ENCODE data around the gene AXIN1.

Gene AXIN1

DNA sequence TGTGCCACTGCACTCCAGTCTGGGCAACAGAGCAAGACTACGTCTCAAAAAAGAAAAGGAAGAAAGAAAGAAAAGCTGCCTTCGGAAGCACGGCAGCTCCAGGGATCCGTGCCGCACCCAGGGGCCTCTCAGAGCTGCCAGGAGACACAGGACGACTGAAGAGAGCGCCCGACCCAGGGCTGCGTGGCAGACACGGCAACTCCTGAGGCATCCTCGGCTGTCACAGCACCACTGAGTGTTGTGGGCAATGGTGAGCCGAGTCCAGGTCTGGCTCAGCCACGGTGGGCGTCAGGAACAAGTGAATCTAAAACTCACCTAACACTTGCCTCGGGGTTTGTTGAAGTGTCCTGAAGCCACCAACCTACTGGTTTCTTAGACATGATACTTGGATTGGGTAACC lies 40.8 kb downstream of the AXIN1 start:
- no peak for DNase-seq (ENCODE audit: low spot score)
- no peak for TF ChIP-seq CTCF (IDR thresholded peaks at IDR 0.05; ENCODE audit: poor library complexity, severe bottlenecking)
- H3K4me1 ChIP-seq (ENCODE audit: insufficient read depth, poor library complexity, severe bottlenecking) = no peaks in the 10 kb centered on the region
- no peaks in the 10 kb centered on the region for H3K9me3 ChIP-seq (ENCODE audit: severe bottlenecking)
- peaks cover 40% of the 10 kb centered on the region for H3K36me3 ChIP-seq (ENCODE audit: low read depth)
- no peaks in the 10 kb centered on the region for H3K27me3 ChIP-seq (ENCODE audit: insufficient read depth, poor library complexity, severe bottlenecking)
- H3K27ac ChIP-seq (ENCODE audit: poor library complexity, severe bottlenecking) = no peak overlapping the region
- no peak for ATAC-seq (ENCODE audit: low read depth)
- no peak overlapping the region for H3K4me3 ChIP-seq (ENCODE audit: severe bottlenecking)

GRCh38 chr16:309476-309875 lies 43.0 kb downstream of the AXIN1 start:
- Histone ChIP-seq H3K27ac (ENCODE audit: poor library complexity, severe bottlenecking) (no peak overlapping the region), H3K4me3 (ENCODE audit: severe bottlenecking) (no peak overlapping the region), H3K27me3 (ENCODE audit: insufficient read depth, poor library complexity, severe bottlenecking) (no peaks in the 10 kb centered on the region), H3K9me3 (ENCODE audit: severe bottlenecking) (no peaks in the 10 kb centered on the region), H3K4me1 (ENCODE audit: insufficient read depth, poor library complexity, severe bottlenecking) (no peaks in the 10 kb centered on the region), H3K36me3 (ENCODE audit: low read depth) (peaks cover 42% of the 10 kb centered on the region)
- DNase-seq (ENCODE audit: low spot score) (no peak), ATAC-seq (ENCODE audit: low read depth) (no peak)
- no peak for TF ChIP-seq CTCF (IDR thresholded peaks at IDR 0.05; ENCODE audit: poor library complexity, severe bottlenecking)

DNA sequence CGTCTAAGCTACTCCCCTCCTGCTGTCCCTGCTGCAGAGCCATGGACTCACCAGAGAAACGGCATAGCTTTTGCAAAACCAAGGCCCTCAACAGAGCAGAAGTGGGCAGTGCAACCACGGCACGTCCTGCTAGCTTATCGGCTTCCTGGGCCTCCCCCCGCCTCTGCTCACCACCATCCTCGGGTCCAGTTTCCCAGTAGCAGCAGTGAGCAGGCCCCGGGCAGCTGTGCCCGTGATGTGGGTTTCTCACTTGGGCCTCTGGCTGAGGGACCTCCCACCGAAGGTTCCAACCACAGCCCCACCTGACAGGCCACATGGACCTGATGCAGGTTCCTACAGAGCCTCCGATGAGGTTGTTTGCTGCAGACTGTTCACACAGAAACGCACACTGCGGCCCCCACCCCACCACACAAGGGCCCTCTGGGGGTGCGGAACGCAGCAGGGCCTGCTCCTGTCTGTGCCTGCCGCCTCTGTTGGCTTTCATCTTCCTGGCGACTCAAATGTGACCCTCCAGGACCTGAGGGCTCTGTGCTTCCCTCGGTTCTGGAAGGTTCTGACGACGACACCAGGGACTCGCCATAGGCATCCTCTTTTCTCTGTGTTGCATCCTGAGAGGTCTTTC lies 44.7 kb downstream of the AXIN1 start:
- no peak for TF ChIP-seq CTCF (IDR thresholded peaks at IDR 0.05; ENCODE audit: poor library complexity, severe bottlenecking)
- no peaks in the 10 kb centered on the region for H3K9me3 ChIP-seq (ENCODE audit: severe bottlenecking)
- ATAC-seq (ENCODE audit: low read depth) (no peak), DNase-seq (ENCODE audit: low spot score) (no peak)
- H3K27ac ChIP-seq (ENCODE audit: poor library complexity, severe bottlenecking) = no peak overlapping the region
- no peaks in the 10 kb centered on the region for H3K4me1 ChIP-seq (ENCODE audit: insufficient read depth, poor library complexity, severe bottlenecking)
- H3K36me3 ChIP-seq (ENCODE audit: low read depth) = peaks cover 47% of the 10 kb centered on the region
- no peaks in the 10 kb centered on the region for H3K27me3 ChIP-seq (ENCODE audit: insufficient read depth, poor library complexity, severe bottlenecking)
- no peak overlapping the region for H3K4me3 ChIP-seq (ENCODE audit: severe bottlenecking)

GRCh38 chr16:306911-307370 lies 45.6 kb downstream of the AXIN1 start:
- Histone ChIP-seq H3K9me3 (ENCODE audit: severe bottlenecking) (no peaks in the 10 kb centered on the region), H3K27ac (ENCODE audit: poor library complexity, severe bottlenecking) (no peak overlapping the region), H3K36me3 (ENCODE audit: low read depth) (peaks cover 47% of the 10 kb centered on the region), H3K4me1 (ENCODE audit: insufficient read depth, poor library complexity, severe bottlenecking) (no peaks in the 10 kb centered on the region), H3K27me3 (ENCODE audit: insufficient read depth, poor library complexity, severe bottlenecking) (no peaks in the 10 kb centered on the region), H3K4me3 (ENCODE audit: severe bottlenecking) (no peak overlapping the region)
- DNase-seq (ENCODE audit: low spot score) (no peak), ATAC-seq (ENCODE audit: low read depth) (no peak)
- no peak for TF ChIP-seq CTCF (IDR thresholded peaks at IDR 0.05; ENCODE audit: poor library complexity, severe bottlenecking)

DNA sequence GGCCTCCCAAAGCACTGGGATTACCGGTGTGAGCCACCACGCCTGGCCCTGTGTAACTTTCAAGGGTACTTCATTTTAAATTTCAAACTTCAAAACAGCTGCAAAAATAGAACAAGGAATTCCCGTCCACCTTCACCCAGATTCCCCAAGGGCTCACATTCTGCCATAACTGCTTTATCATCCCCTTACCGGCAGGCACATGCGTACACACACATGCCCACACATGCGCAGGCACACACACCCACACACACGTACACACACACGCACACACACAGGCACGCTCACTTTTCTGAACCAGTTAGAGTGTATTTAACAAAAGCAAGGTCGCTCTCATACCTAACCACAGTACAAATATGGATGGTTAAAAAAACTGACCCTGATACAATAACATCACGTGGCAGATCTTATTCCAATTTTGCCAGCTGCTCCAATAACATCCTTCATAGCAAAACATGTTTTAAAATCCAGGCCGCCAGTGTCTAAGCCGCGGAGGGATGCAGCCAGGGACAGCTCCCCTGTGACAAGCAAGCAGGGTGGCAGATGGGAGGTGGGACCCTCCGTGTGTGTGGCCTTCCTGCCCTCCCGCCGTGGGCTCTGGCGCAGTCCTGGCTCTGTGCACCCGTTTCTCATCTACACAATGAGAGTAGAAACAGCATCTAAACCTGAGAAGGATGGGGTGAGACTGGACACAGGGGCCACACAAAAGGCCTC lies 46.5 kb downstream of the AXIN1 start:
- ATAC-seq (ENCODE audit: low read depth) (no peak), DNase-seq (ENCODE audit: low spot score) (no peak)
- Histone ChIP-seq H3K9me3 (ENCODE audit: severe bottlenecking) (no peaks in the 10 kb centered on the region), H3K4me1 (ENCODE audit: insufficient read depth, poor library complexity, severe bottlenecking) (no peaks in the 10 kb centered on the region), H3K27ac (ENCODE audit: poor library complexity, severe bottlenecking) (no peak overlapping the region), H3K4me3 (ENCODE audit: severe bottlenecking) (no peak overlapping the region), H3K27me3 (ENCODE audit: insufficient read depth, poor library complexity, severe bottlenecking) (no peaks in the 10 kb centered on the region), H3K36me3 (ENCODE audit: low read depth) (peaks cover 45% of the 10 kb centered on the region)
- no peak for TF ChIP-seq CTCF (IDR thresholded peaks at IDR 0.05; ENCODE audit: poor library complexity, severe bottlenecking)
